Mesenchymal stem cell (in vitro differentiated cells and primary cell): ENCODE measurements around the gene PPP2R2D.

Experiments
- DNase-seq: peaks from one replicate; pipeline ENCODE4 v3.0.0-alpha.2; 2013
- H2AFZ ChIP-seq: one replicate; pipeline ENCODE4 v1.6.1; 2013; ENCODE audit warnings: low read depth, mild to moderate bottlenecking, control low read depth, inconsistent platforms, low read length, moderate library complexity
- H2AK5ac ChIP-seq: 2 replicates; pipeline ENCODE4 v1.6.1; 2013; ENCODE audit warnings: low read length, moderate library complexity, mild to moderate bottlenecking, inconsistent platforms; ENCODE audit not compliant: severe bottlenecking
- H2BK120ac ChIP-seq: one replicate; pipeline ENCODE4 v1.6.1; 2013; ENCODE audit warnings: low read depth, mild to moderate bottlenecking, inconsistent platforms, low read length, moderate library complexity
- H2BK12ac ChIP-seq, 2 experiments: one replicate each; pipeline ENCODE4 v1.6.1; 2013; ENCODE audit warnings: inconsistent platforms in 2 of 2, low read length in 2 of 2, mild to moderate bottlenecking in 2 of 2, moderate library complexity in 2 of 2, control low read depth in 1 of 2
- H2BK15ac ChIP-seq: one replicate; pipeline ENCODE4 v1.6.1; 2013; ENCODE audit warnings: mild to moderate bottlenecking, low read depth, inconsistent platforms; ENCODE audit not compliant: poor library complexity, severe bottlenecking
- H2BK5ac ChIP-seq: 2 replicates; pipeline ENCODE4 v1.6.1; 2013; ENCODE audit warnings: low read depth, mild to moderate bottlenecking, low read length, control low read depth, inconsistent platforms; ENCODE audit not compliant: poor library complexity, severe bottlenecking
- H3K14ac ChIP-seq, 2 experiments: one replicate each; pipeline ENCODE4 v1.6.1; 2013; ENCODE audit warnings: inconsistent platforms in 2 of 2, low read length in 2 of 2, control low read depth in 1 of 2, mild to moderate bottlenecking in 1 of 2, moderate library complexity in 1 of 2
- H3K18ac ChIP-seq, 2 experiments: one replicate each; pipeline ENCODE4 v1.6.1; 2013; ENCODE audit warnings: inconsistent platforms in 2 of 2, low read length in 2 of 2, control low read depth in 1 of 2, low read depth in 1 of 2, mild to moderate bottlenecking in 1 of 2
- H3K23ac ChIP-seq, 2 experiments: one replicate each; pipeline ENCODE4 v1.6.1; 2013; ENCODE audit warnings: inconsistent platforms in 2 of 2, low read length in 2 of 2, mild to moderate bottlenecking in 2 of 2, moderate library complexity in 2 of 2, control low read depth in 1 of 2
- H3K27ac ChIP-seq: 2 replicates; pipeline ENCODE4 v1.5.1; 2013; ENCODE audit warnings: mild to moderate bottlenecking, moderate library complexity, low read length, control low read depth, inconsistent platforms; ENCODE audit not compliant: poor library complexity, severe bottlenecking
- H3K27me3 ChIP-seq, 2 experiments: 2 replicates each; pipeline versions ENCODE4 v1.6.1 to v1.7.0; 2013; ENCODE audit warnings: low read length in 2 of 2, mild to moderate bottlenecking in 2 of 2, moderate library complexity in 2 of 2, control low read depth in 1 of 2, inconsistent platforms in 1 of 2; ENCODE audit not compliant: control insufficient read depth in 1 of 2, insufficient read depth in 1 of 2
- H3K36me3 ChIP-seq, 2 experiments: 2 replicates each; pipeline versions ENCODE4 v1.6.1 to v1.7.0; 2013; ENCODE audit warnings: low read length in 2 of 2, control low read depth in 1 of 2, inconsistent platforms in 1 of 2, low read depth in 1 of 2, mild to moderate bottlenecking in 1 of 2; ENCODE audit not compliant: insufficient read depth in 2 of 2, control insufficient read depth in 1 of 2
- H3K4ac ChIP-seq, 2 experiments: one replicate each; pipeline ENCODE4 v1.6.1; 2013; ENCODE audit warnings: inconsistent platforms in 2 of 2, low read length in 2 of 2, mild to moderate bottlenecking in 2 of 2, moderate library complexity in 2 of 2, control low read depth in 1 of 2, low read depth in 1 of 2
- H3K4me1 ChIP-seq: 2 replicates; pipeline ENCODE4 v1.6.1; 2013; ENCODE audit warnings: low read depth, low read length, control low read depth; ENCODE audit not compliant: control insufficient read depth, insufficient read depth
- H3K4me2 ChIP-seq: 2 replicates; pipeline ENCODE4 v1.6.1; 2013; ENCODE audit warnings: low read length, mild to moderate bottlenecking, inconsistent platforms; ENCODE audit not compliant: poor library complexity, severe bottlenecking
- H3K4me3 ChIP-seq, 2 experiments: 2 replicates each; pipeline versions ENCODE4 v1.5.1 to v1.7.0; 2013; ENCODE audit warnings: low read length in 2 of 2, mild to moderate bottlenecking in 2 of 2, control low read depth in 1 of 2, low read depth in 1 of 2; ENCODE audit not compliant: insufficient read depth in 1 of 2
- H3K79me1 ChIP-seq: replicated peaks from 2 replicates; pipeline ENCODE4 v1.6.1; 2013; ENCODE audit warnings: mild to moderate bottlenecking, control low read depth, low read length, inconsistent platforms; ENCODE audit not compliant: poor library complexity, severe bottlenecking
- H3K9ac ChIP-seq: 2 replicates; pipeline ENCODE4 v1.7.0; 2013; ENCODE audit warnings: mild to moderate bottlenecking, low read length, moderate library complexity
- H3K9me3 ChIP-seq: 2 replicates; pipeline ENCODE4 v1.7.0; 2013; ENCODE audit warnings: mild to moderate bottlenecking, low read length; ENCODE audit not compliant: control insufficient read depth
- H4K8ac ChIP-seq: one replicate; pipeline ENCODE4 v1.6.1; 2013; ENCODE audit warnings: inconsistent platforms, mild to moderate bottlenecking, low read length, moderate library complexity
- H4K91ac ChIP-seq: one replicate; pipeline ENCODE4 v1.6.1; 2013; ENCODE audit warnings: mild to moderate bottlenecking, low read length, inconsistent platforms
- WGBS: methylation state at CpG from one replicate; pipeline ENCODE4 v1.1.7; 2013; ENCODE audit warnings: mixed read lengths; 5-methylcytosine and 5-hydroxymethylcytosine counted together

Gene PPP2R2D

GRCh38 chr10:131908151-131908550 is 7.3 kb downstream of the PPP2R2D start:
- Histone ChIP-seq H3K4ac (no peak overlapping the region), H3K4me3 (no peak overlapping the region), H4K91ac (no peak overlapping the region)

GRCh38 chr10:131909014-131909808 is 8.4 kb downstream of the PPP2R2D start:
- H2BK12ac ChIP-seq: no peak overlapping the region
- peaks cover 22% of the 10 kb centered on the region for H3K4me1 ChIP-seq
- H2BK120ac ChIP-seq: no peak overlapping the region
- no peak overlapping the region for H2AFZ ChIP-seq
- no peak overlapping the region for H3K4ac ChIP-seq
- no peak overlapping the region for H3K18ac ChIP-seq
- no peak overlapping the region for H3K4me3 ChIP-seq
- no peak overlapping the region for H2BK5ac ChIP-seq
- peaks cover 32 to 40% of the 10 kb centered on the region in 2 experiments for H3K36me3 ChIP-seq
- H3K27ac ChIP-seq: no peak overlapping the region
- no peak overlapping the region for H2AK5ac ChIP-seq
- WGBS: 85% methylated on average over 7 of the region's 8 CpGs
- peak overlapping the region; percentile 7 for H4K8ac ChIP-seq
- H3K9ac ChIP-seq: no peak overlapping the region
- H3K9me3 ChIP-seq: no peaks in the 10 kb centered on the region
- H2BK15ac ChIP-seq: no peak overlapping the region
- peak overlapping the region in 1 of 2 experiments; percentile 57 for H3K23ac ChIP-seq
- H3K14ac ChIP-seq: no peak overlapping the region
- H3K4me2 ChIP-seq: no peak overlapping the region
- no peaks in the 10 kb centered on the region for H3K27me3 ChIP-seq
- H3K79me1 ChIP-seq: peaks cover 4% of the 10 kb centered on the region
- H4K91ac ChIP-seq: peak overlapping the region; percentile 18
- DNase-seq: no peak

More at GRCh38 chr10:131908151-131908550, 7.3 kb downstream of the PPP2R2D start:
- Histone ChIP-seq H3K27me3 (no peaks in the 10 kb centered on the region), H2AFZ (no peak overlapping the region), H3K27ac (no peak overlapping the region), H3K14ac (no peak overlapping the region), H3K9me3 (no peaks in the 10 kb centered on the region), H4K8ac (no peak overlapping the region), H2BK12ac (no peak overlapping the region), H3K4me1 (peaks cover 22% of the 10 kb centered on the region), H2BK5ac (no peak overlapping the region), H3K79me1 (peaks cover 4% of the 10 kb centered on the region), H2BK120ac (no peak overlapping the region), H3K23ac (no peak overlapping the region), H3K4me2 (no peak overlapping the region), H2BK15ac (no peak overlapping the region), H3K9ac (no peak overlapping the region), H2AK5ac (no peak overlapping the region), H3K18ac (no peak overlapping the region), H3K36me3 (peaks cover 29 to 37% of the 10 kb centered on the region in 2 experiments)
- WGBS: 91% methylated on average over 5 of the region's 5 CpGs
- no peak for DNase-seq

- no peak overlapping the region for H2BK5ac ChIP-seq
- WGBS: 96% methylated on average over 10 of the region's 11 CpGs
Observed at GRCh38 chr10:131909929-131910328, 9.1 kb downstream of the PPP2R2D start.

GRCh38 chr10:131910663-131911314 is 10.0 kb downstream of the PPP2R2D start:
- Histone ChIP-seq H3K9me3 (no peaks in the 10 kb centered on the region), H2BK5ac (no peak overlapping the region), H2BK15ac (no peak overlapping the region), H4K8ac (peak overlapping the region; percentile 55), H3K27ac (no peak overlapping the region), H3K23ac (no peak overlapping the region), H3K9ac (no peak overlapping the region), H2BK120ac (no peak overlapping the region), H3K79me1 (peaks cover 5% of the 10 kb centered on the region), H2AFZ (no peak overlapping the region), H3K36me3 (peaks cover 27 to 38% of the 10 kb centered on the region in 2 experiments), H3K4me2 (no peak overlapping the region), H3K4me3 (no peak overlapping the region), H3K4me1 (peaks cover 14% of the 10 kb centered on the region), H3K14ac (no peak overlapping the region), H4K91ac (no peak overlapping the region), H3K18ac (no peak overlapping the region), H2AK5ac (no peak overlapping the region), H3K27me3 (no peaks in the 10 kb centered on the region), H2BK12ac (no peak overlapping the region), H3K4ac (no peak overlapping the region)
- DNase-seq: no peak
- WGBS: 87% methylated on average over 15 of the region's 15 CpGs

More at GRCh38 chr10:131909929-131910328, 9.1 kb downstream of the PPP2R2D start:
- Histone ChIP-seq H3K9ac (no peak overlapping the region), H3K4ac (no peak overlapping the region), H3K4me1 (peaks cover 18% of the 10 kb centered on the region), H3K79me1 (peaks cover 4% of the 10 kb centered on the region), H2AK5ac (no peak overlapping the region), H3K23ac (no peak overlapping the region), H3K18ac (no peak overlapping the region), H3K14ac (no peak overlapping the region), H3K4me3 (no peak overlapping the region), H4K91ac (no peak overlapping the region), H3K4me2 (no peak overlapping the region), H2BK15ac (no peak overlapping the region), H2AFZ (no peak overlapping the region), H2BK120ac (no peak overlapping the region), H3K36me3 (peaks cover 32 to 44% of the 10 kb centered on the region in 2 experiments), H3K9me3 (no peaks in the 10 kb centered on the region), H3K27me3 (no peaks in the 10 kb centered on the region), H2BK12ac (no peak overlapping the region), H4K8ac (no peak overlapping the region), H3K27ac (no peak overlapping the region)
- no peak for DNase-seq
